ENCODE results near the gene SNN. TPM values are rescaled to one million over a fixed set of nuclear protein-coding genes. Genes with fewer than 3 reads are reported as not detected.

SNN gene
- total RNA-seq, 1 experiment from 2014 or later, result 27.4 TPM

DNA sequence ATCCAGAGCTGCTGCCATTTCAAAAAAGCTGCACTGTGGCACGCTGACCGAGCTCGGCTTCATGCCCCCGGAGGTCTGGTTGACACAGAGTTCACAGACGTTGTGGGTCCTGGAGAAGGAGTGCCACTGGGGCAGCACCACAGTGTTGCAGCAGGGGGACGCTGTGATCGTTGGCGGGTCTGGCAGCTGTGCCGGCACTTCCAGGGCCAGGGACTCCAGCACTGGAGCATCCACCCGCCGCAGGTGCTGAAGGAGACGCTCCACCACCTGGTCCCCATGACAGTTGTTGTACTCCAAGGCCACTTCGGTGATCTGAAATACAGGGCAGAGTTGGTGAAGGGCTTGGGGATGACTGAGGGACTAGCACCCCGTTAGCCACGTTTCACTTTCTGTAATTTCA lies 23.5 kb downstream of the SNN start:
- H3K9me2 ChIP-seq (replicated peaks; ENCODE audit: insufficient read depth, low read length), result no peaks in the 10 kb centered on the region
- no peak overlapping the region for H3K4me3 ChIP-seq (ENCODE audit: low read length)
- H3K9ac ChIP-seq (ENCODE audit: low read length), result no peak overlapping the region
- peak overlapping the region; percentile 89; the same call in 1 of the 2 replicates for H3K27ac ChIP-seq (ENCODE audit: low read length)
- no peaks in the 10 kb centered on the region for H3K9me3 ChIP-seq (ENCODE audit: low read length)
- no peaks in the 10 kb centered on the region for H3K27me3 ChIP-seq (ENCODE audit: low read length)
- H3K4me1 ChIP-seq (ENCODE audit: low read length), result peaks cover 51% of the 10 kb centered on the region
- no peak for DNase-seq
- H2AFZ ChIP-seq (ENCODE audit: low read length), result no peak overlapping the region
- H3K36me3 ChIP-seq (ENCODE audit: insufficient read depth, low read length), result peaks cover 36% of the 10 kb centered on the region; the same call in 1 of the 2 replicates
- H3K79me2 ChIP-seq (ENCODE audit: low read length), result peaks cover 30% of the 10 kb centered on the region
- H4K20me1 ChIP-seq (ENCODE audit: insufficient read depth, low read depth, low read length), result no peaks in the 10 kb centered on the region
- no peak overlapping the region for H3K4me2 ChIP-seq (ENCODE audit: low read depth, low read length, poor library complexity, severe bottlenecking)

DNA sequence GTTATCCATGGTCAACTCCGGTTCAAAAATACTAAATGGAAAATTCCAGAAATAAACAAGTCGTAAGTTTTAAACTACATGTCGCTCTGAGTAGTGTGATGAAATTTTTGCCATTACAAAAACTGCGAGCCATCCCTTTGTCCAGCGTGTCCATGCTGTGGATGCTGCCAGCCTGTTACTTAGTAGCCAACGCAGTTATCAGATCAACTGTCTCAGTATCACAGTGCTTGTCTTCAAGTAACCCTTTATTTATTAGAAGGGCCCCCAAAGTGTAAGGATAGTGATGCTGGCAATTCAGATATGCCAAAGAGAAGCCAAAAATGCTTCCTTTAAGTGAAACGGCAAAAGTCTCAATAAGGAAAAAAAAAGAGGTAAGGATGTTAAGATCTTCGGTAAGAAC lies 23.9 kb downstream of the SNN start:
- Histone ChIP-seq H2AFZ (ENCODE audit: low read length) (no peak overlapping the region), H3K9ac (ENCODE audit: low read length) (no peak overlapping the region), H3K4me2 (ENCODE audit: low read depth, low read length, poor library complexity, severe bottlenecking) (no peak overlapping the region), H4K20me1 (ENCODE audit: insufficient read depth, low read depth, low read length) (no peaks in the 10 kb centered on the region), H3K27ac (ENCODE audit: low read length) (no peak overlapping the region), H3K36me3 (ENCODE audit: insufficient read depth, low read length) (peaks cover 32% of the 10 kb centered on the region; the same call in 1 of the 2 replicates), H3K27me3 (ENCODE audit: low read length) (no peaks in the 10 kb centered on the region), H3K9me2 (replicated peaks; ENCODE audit: insufficient read depth, low read length) (no peaks in the 10 kb centered on the region), H3K9me3 (ENCODE audit: low read length) (no peaks in the 10 kb centered on the region), H3K79me2 (ENCODE audit: low read length) (peaks cover 30% of the 10 kb centered on the region), H3K4me1 (ENCODE audit: low read length) (peaks cover 47% of the 10 kb centered on the region), H3K4me3 (ENCODE audit: low read length) (no peak overlapping the region)
- no peak for DNase-seq

DNA sequence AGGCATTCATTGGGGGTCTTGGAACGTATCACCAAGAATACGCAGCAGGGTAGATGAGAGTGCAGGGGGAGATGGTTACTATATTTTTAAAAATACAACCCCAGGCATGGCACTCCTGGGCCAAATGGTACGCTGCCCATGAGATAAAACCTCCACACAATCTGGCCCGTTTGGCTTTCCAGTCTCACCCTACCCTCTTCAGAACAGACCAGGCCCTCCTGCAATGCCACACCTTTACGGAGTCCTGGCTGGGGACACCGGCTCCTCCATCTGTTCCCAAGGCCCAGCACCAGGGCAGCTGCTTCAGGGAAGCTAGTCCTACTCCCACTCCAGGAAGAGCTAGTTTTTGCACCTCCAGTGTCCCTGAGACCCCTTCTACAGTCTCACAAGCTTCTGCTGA lies 24.4 kb downstream of the SNN start:
- Histone ChIP-seq H2AFZ (ENCODE audit: low read length) (no peak overlapping the region), H3K27me3 (ENCODE audit: low read length) (no peaks in the 10 kb centered on the region), H3K9me3 (ENCODE audit: low read length) (no peaks in the 10 kb centered on the region), H3K4me3 (ENCODE audit: low read length) (no peak overlapping the region), H3K9ac (ENCODE audit: low read length) (no peak overlapping the region), H3K36me3 (ENCODE audit: insufficient read depth, low read length) (peaks cover 29% of the 10 kb centered on the region; the same call in 1 of the 2 replicates), H4K20me1 (ENCODE audit: insufficient read depth, low read depth, low read length) (no peaks in the 10 kb centered on the region), H3K27ac (ENCODE audit: low read length) (no peak overlapping the region), H3K4me2 (ENCODE audit: low read depth, low read length, poor library complexity, severe bottlenecking) (no peak overlapping the region), H3K9me2 (replicated peaks; ENCODE audit: insufficient read depth, low read length) (no peaks in the 10 kb centered on the region), H3K79me2 (ENCODE audit: low read length) (peaks cover 27% of the 10 kb centered on the region), H3K4me1 (ENCODE audit: low read length) (peaks cover 42% of the 10 kb centered on the region)
- no peak for DNase-seq

DNA sequence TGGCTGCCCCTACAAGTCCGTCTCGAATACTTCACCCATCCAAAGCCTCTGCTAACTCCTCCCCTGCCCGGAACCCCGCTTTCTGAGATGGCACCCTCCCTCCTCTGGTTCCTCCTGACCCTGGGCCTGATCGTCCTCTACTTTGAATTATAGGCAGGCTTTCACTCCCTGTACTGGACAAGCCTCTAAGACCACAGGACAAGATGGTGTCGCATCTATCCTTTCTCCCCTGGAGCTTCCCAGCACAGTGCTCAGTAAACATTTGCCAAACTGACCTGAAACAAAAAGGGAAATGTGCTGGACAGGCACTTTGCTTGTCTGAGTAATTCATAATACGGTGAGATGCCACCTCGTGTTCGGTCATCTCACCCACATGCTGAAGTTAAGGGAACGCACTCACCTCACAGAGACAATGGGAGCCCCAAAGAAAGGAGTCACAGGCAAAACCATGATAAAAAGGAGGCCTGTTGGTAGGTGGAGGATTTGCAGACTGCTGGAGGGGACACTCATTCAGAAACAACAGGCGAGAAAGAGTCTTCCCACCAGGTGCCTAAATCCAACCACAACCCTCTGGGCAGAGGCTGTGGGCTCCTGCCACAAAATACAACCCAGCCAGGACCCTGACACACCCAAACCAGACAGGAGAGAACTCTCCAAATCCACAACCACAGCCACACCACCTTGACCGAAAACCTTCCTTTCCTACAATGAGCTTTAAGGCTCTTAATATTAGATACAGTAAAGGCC lies 28.2 kb downstream of the SNN start:
- Histone ChIP-seq H3K4me3 (ENCODE audit: low read length) (no peak overlapping the region), H3K4me2 (ENCODE audit: low read depth, low read length, poor library complexity, severe bottlenecking) (no peak overlapping the region), H3K4me1 (ENCODE audit: low read length) (peaks cover 8% of the 10 kb centered on the region), H3K9me3 (ENCODE audit: low read length) (no peaks in the 10 kb centered on the region), H3K27ac (ENCODE audit: low read length) (no peak overlapping the region), H3K9me2 (replicated peaks; ENCODE audit: insufficient read depth, low read length) (no peaks in the 10 kb centered on the region), H3K79me2 (ENCODE audit: low read length) (peaks cover 31% of the 10 kb centered on the region), H4K20me1 (ENCODE audit: insufficient read depth, low read depth, low read length) (no peaks in the 10 kb centered on the region), H3K27me3 (ENCODE audit: low read length) (no peaks in the 10 kb centered on the region), H3K9ac (ENCODE audit: low read length) (no peak overlapping the region), H3K36me3 (ENCODE audit: insufficient read depth, low read length) (peaks cover 22% of the 10 kb centered on the region; the same call in 1 of the 2 replicates), H2AFZ (ENCODE audit: low read length) (no peak overlapping the region)
- no peak for DNase-seq

DNA sequence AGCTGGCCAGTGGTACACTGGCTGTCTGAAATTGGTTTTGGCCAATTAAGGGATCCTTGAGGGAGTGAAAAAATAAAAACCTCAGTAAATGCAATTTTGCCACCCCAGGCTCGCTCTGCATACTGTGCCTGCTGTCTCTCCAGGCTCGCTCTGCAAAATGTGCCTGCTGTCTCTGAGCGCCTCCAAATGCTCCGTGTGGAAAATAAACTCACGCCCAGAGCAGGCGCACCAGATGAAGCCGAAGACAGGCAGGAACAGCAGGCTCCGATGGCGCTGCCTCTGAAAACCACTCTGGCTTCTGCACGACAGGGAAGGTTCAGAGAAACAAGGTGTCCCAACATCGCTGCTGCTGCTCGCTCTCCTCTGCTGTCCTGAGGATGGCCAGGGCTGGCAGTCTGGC lies 29.1 kb downstream of the SNN start:
- Histone ChIP-seq H3K4me3 (ENCODE audit: low read length) (no peak overlapping the region), H3K36me3 (ENCODE audit: insufficient read depth, low read length) (peaks cover 22% of the 10 kb centered on the region; the same call in 1 of the 2 replicates), H3K27me3 (ENCODE audit: low read length) (no peaks in the 10 kb centered on the region), H3K27ac (ENCODE audit: low read length) (no peak overlapping the region), H4K20me1 (ENCODE audit: insufficient read depth, low read depth, low read length) (no peaks in the 10 kb centered on the region), H3K79me2 (ENCODE audit: low read length) (peaks cover 34% of the 10 kb centered on the region), H3K4me2 (ENCODE audit: low read depth, low read length, poor library complexity, severe bottlenecking) (no peak overlapping the region), H3K9me2 (replicated peaks; ENCODE audit: insufficient read depth, low read length) (no peaks in the 10 kb centered on the region), H3K4me1 (ENCODE audit: low read length) (peaks cover 4% of the 10 kb centered on the region; the same call in 1 of the 2 replicates), H3K9me3 (ENCODE audit: low read length) (no peaks in the 10 kb centered on the region), H2AFZ (ENCODE audit: low read length) (no peak overlapping the region), H3K9ac (ENCODE audit: low read length) (no peak overlapping the region)
- no peak for DNase-seq

DNA sequence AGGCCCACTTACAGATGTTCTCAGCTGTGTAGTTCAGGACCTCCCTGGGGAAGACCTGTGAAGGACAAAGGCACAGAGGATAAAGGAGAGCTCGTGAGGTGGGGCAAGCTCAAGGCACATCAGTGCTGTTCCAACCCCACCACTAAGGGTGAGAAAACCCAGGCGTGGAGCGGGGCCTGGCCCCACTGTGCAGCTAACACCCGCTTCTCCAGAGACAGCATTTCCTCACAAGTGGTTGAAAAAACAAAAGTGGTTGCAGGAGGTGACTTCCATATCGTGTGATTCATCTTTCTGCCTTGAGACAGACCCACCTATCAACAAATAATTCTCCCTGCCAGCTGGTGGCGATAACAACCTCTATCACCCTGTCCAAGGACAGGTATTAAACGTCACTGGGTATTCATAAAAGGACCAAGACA lies 30.0 kb downstream of the SNN start:
- no peak overlapping the region for H3K9ac ChIP-seq (ENCODE audit: low read length)
- H4K20me1 ChIP-seq (ENCODE audit: insufficient read depth, low read depth, low read length), result no peaks in the 10 kb centered on the region
- no peaks in the 10 kb centered on the region for H3K27me3 ChIP-seq (ENCODE audit: low read length)
- H3K4me3 ChIP-seq (ENCODE audit: low read length), result no peak overlapping the region
- no peak for DNase-seq
- no peak overlapping the region for H3K4me2 ChIP-seq (ENCODE audit: low read depth, low read length, poor library complexity, severe bottlenecking)
- peaks cover 42% of the 10 kb centered on the region for H3K79me2 ChIP-seq (ENCODE audit: low read length)
- no peaks in the 10 kb centered on the region for H3K9me3 ChIP-seq (ENCODE audit: low read length)
- H3K36me3 ChIP-seq (ENCODE audit: insufficient read depth, low read length), result peaks cover 22% of the 10 kb centered on the region; the same call in 1 of the 2 replicates
- no peak overlapping the region for H3K27ac ChIP-seq (ENCODE audit: low read length)
- H2AFZ ChIP-seq (ENCODE audit: low read length), result no peak overlapping the region
- H3K9me2 ChIP-seq (replicated peaks; ENCODE audit: insufficient read depth, low read length), result no peaks in the 10 kb centered on the region
- H3K4me1 ChIP-seq (ENCODE audit: low read length), result peaks cover 4% of the 10 kb centered on the region; the same call in 1 of the 2 replicates

DNA sequence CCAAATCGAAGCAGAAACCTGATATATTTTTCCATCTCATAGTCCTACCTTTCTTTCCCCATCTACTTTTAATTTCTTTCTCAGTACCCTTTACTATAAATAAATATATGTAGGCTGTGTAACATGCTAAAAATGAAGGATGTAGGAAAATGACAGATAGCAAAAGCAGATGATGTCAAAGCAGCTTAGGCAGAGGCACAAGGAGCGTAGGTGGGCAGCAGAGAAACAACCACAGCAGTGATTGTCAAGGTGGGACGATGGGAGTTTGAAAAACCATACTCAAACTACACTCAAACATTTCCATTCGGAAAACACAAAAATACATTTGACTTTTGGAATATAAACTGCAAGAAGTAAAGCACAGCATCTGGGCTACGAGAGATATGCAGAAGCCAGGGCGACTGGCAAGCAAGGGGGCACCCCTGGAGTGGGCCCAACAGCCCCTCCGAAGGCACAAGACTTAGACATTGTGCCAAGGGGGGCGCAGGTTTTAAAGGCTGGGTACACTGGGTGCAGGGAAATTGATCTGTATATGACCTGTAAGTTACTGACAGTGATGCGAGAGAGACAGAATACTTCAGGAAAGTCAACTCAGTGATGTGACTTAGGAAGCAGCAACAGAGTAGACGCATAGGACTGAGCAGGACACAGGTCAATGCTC lies 31.1 kb downstream of the SNN start:
- no peaks in the 10 kb centered on the region for H3K9me3 ChIP-seq (ENCODE audit: low read length)
- peaks cover 7% of the 10 kb centered on the region for H3K4me1 ChIP-seq (ENCODE audit: low read length)
- H3K27me3 ChIP-seq (ENCODE audit: low read length), result no peaks in the 10 kb centered on the region
- H3K4me3 ChIP-seq (ENCODE audit: low read length), result no peak overlapping the region
- no peak overlapping the region for H2AFZ ChIP-seq (ENCODE audit: low read length)
- H3K27ac ChIP-seq (ENCODE audit: low read length), result no peak overlapping the region
- no peak for DNase-seq
- no peak overlapping the region for H3K9ac ChIP-seq (ENCODE audit: low read length)
- peaks cover 22% of the 10 kb centered on the region; the same call in 1 of the 2 replicates for H3K36me3 ChIP-seq (ENCODE audit: insufficient read depth, low read length)
- H3K79me2 ChIP-seq (ENCODE audit: low read length), result peaks cover 52% of the 10 kb centered on the region
- no peaks in the 10 kb centered on the region for H4K20me1 ChIP-seq (ENCODE audit: insufficient read depth, low read depth, low read length)
- H3K9me2 ChIP-seq (replicated peaks; ENCODE audit: insufficient read depth, low read length), result no peaks in the 10 kb centered on the region
- H3K4me2 ChIP-seq (ENCODE audit: low read depth, low read length, poor library complexity, severe bottlenecking), result no peak overlapping the region

DNA sequence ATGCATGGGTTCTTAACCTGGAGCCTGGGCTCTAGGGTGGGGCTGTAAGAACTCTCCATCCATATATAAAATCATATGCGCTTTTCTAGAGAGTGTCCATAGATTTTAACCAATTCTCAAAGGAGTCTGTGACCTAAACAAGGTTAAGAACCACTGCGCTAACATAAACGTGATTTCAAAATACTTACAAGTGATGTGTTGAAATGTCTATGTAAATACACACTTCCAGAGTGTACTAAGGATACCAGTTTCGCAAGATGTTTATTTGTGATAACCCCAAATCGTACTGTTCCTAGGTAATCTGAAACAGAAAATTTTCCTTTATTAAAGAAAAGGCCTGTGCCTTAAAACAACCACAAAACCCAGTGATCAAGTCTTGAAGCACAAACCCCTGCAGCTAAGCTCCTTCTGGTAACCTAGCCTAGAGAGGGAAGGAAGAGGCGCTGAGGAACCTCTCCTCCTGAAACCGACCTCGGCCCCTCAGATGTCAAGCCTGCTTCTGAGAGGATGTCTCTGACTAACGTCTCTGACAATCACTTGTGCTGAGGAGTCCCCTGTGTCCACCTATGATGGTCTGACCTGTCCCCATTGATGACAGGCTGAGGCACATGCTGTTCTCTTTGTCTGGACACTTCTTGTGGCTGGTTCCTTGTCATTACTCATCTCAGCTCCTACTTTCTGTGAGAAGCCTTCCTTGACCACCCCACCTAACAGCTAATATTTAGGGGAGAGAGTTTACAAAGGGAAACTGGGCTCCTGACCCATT lies 32.2 kb downstream of the SNN start:
- H3K27me3 ChIP-seq (ENCODE audit: low read length), result no peaks in the 10 kb centered on the region
- H3K79me2 ChIP-seq (ENCODE audit: low read length), result peaks cover 54% of the 10 kb centered on the region
- no peak overlapping the region for H3K4me3 ChIP-seq (ENCODE audit: low read length)
- H3K9me2 ChIP-seq (replicated peaks; ENCODE audit: insufficient read depth, low read length), result no peaks in the 10 kb centered on the region
- H3K9ac ChIP-seq (ENCODE audit: low read length), result no peak overlapping the region
- H3K36me3 ChIP-seq (ENCODE audit: insufficient read depth, low read length), result peaks cover 19% of the 10 kb centered on the region; the same call in 1 of the 2 replicates
- no peak overlapping the region for H3K27ac ChIP-seq (ENCODE audit: low read length)
- H3K4me2 ChIP-seq (ENCODE audit: low read depth, low read length, poor library complexity, severe bottlenecking), result no peak overlapping the region
- DNase-seq, result no peak
- H2AFZ ChIP-seq (ENCODE audit: low read length), result no peak overlapping the region
- H4K20me1 ChIP-seq (ENCODE audit: insufficient read depth, low read depth, low read length), result no peaks in the 10 kb centered on the region
- H3K9me3 ChIP-seq (ENCODE audit: low read length), result no peaks in the 10 kb centered on the region
- peaks cover 17% of the 10 kb centered on the region for H3K4me1 ChIP-seq (ENCODE audit: low read length)
